ENCODE data around the gene CGN. TPM values are rescaled to one million over a fixed set of nuclear protein-coding genes. Genes with fewer than 3 reads are reported as not detected.

CGN gene
- total RNA-seq, 1 experiment from 2014 or later, result 4.1 TPM

Other genes with a start within 250 kb of the CGN start
- 11.4 and 11.9 TPM in 2 replicates for gene ZNF687, start 229.1 kb upstream of the CGN start, total RNA-seq (2014; rRNA removed; shearing (Covaris generic))
- gene PI4KB, start 184.0 kb upstream of the CGN start, total RNA-seq (2014; rRNA removed; shearing (Covaris generic)), result 23.0 and 39.6 TPM in 2 replicates
- 39.3 and 48.0 TPM in 2 replicates for gene RFX5, start 164.1 kb upstream of the CGN start, total RNA-seq (2014; rRNA removed; shearing (Covaris generic))
- 0.65 and 1.8 TPM in 2 replicates for gene SELENBP1, start 138.7 kb upstream of the CGN start, total RNA-seq (2014; rRNA removed; shearing (Covaris generic))
- gene PSMB4, start 111.8 kb upstream of the CGN start, total RNA-seq (2014; rRNA removed; shearing (Covaris generic)), result 662 and 883 TPM in 2 replicates
- 8.9 and 13.7 TPM in 2 replicates for gene POGZ, start 51.9 kb upstream of the CGN start, total RNA-seq (2014; rRNA removed; shearing (Covaris generic))
- gene TUFT1, start 28.9 kb downstream of the CGN start, total RNA-seq (2014; rRNA removed; shearing (Covaris generic)), result 17.9 and 19.4 TPM in 2 replicates
- 13.2 and 25.3 TPM in 2 replicates for gene SNX27, start 100.7 kb downstream of the CGN start, total RNA-seq (2014; rRNA removed; shearing (Covaris generic))
- 0.11 TPM in 1 of 2 replicates, not detected in the other for gene CELF3, start 205.4 kb downstream of the CGN start, total RNA-seq (2014; rRNA removed; shearing (Covaris generic))
- gene RIIAD1, start 210.1 kb downstream of the CGN start, total RNA-seq (2014; rRNA removed; shearing (Covaris generic)), result not detected in 2 replicates